Measurements from ENCODE around the gene ENPP3. TPM values are rescaled to one million over a fixed set of nuclear protein-coding genes. Genes with fewer than 3 reads are reported as not detected.

Gene ENPP3
- total and polyA plus RNA-seq, 9 of the 15 experiments (the other 6 are each of a cell fraction or from before 2014, with no cell fraction given): 14.0 to 32.8 (median 21.6) TPM

DNA sequence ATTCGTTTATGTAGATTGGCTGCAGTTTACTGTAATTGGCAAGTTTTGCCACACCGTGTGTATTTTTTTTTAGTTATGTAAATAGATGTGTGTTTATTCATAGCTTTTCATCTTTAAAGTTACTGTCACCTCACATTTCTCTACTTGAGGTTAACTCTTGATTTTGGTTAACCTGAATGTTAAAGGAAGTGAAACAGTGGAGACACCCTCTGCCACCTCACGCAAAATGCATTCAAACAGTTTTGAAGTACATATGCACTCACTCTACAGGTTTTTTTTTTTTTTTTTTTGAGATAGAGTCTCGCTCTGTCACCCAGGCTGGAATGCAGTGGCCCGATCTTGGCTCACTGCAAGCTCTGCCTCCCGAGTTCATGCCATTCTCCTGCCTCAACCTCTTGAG, 46.4 kb downstream of the ENPP3 start:
- BruUV-seq (replicated peaks): no TSS peak
- Histone ChIP-seq H3K79me2 (ENCODE audit: control insufficient read depth, insufficient read depth, low read length) (no peaks in the 10 kb centered on the region), H2AFZ (ENCODE audit: low read depth, low read length) (no peak overlapping the region), H3K4me2 (ENCODE audit: insufficient read depth, low read length) (no peak overlapping the region), H3K9me3 (replicated peaks; ENCODE audit: control insufficient read depth, insufficient read depth, low read depth, low read length) (no peaks in the 10 kb centered on the region), H3K27me3 (ENCODE audit: control insufficient read depth in 2 of 2, insufficient read depth in 2 of 2, low read length in 2 of 2) (no peaks in the 10 kb centered on the region), H3K9me1 (ENCODE audit: control insufficient read depth, insufficient read depth, low read length) (no peaks in the 10 kb centered on the region), H3K36me3 (ENCODE audit: control insufficient read depth, insufficient read depth, low read length) (peaks cover 27% of the 10 kb centered on the region; the same call in 1 of the 3 replicates), H3K4me3 (no peak overlapping the region), H3K4me1 (replicated peaks in 1 of 2; ENCODE audit: control insufficient read depth in 2 of 2, insufficient read depth in 2 of 2, low read length in 2 of 2) (no peaks in the 10 kb centered on the region), H4K20me1 (replicated peaks; ENCODE audit: control insufficient read depth, insufficient read depth, low read length) (no peaks in the 10 kb centered on the region), H3K9ac (ENCODE audit: insufficient read depth in 1 of 2, low read depth in 2 of 2, low read length in 2 of 2) (no peak overlapping the region), H3K27ac (ENCODE audit: extremely low read depth, low read depth, low read length) (no peak overlapping the region)
- CTCF ChIA-PET (ENCODE audit: low intra/inter-chr PET ratio): no interaction called here
- FAIRE-seq: no peak
- no peak for ATAC-seq
- DNase-seq (ENCODE audit: extremely low read depth in 1 of 4, low spot score in 3 of 4): no peak
- POLR2A ChIA-PET: no interaction called here
- in situ Hi-C loops (cut with MboI): no loop called here
- 73% methylated on average over 5 of the region's 6 CpGs for WGBS (ENCODE audit: insufficient coverage, low coverage, missing lambda C conversion rate)
- intact Hi-C loops (cut with micrococcal nuclease): no loop called here
- TF ChIP-seq, protein P1, sequence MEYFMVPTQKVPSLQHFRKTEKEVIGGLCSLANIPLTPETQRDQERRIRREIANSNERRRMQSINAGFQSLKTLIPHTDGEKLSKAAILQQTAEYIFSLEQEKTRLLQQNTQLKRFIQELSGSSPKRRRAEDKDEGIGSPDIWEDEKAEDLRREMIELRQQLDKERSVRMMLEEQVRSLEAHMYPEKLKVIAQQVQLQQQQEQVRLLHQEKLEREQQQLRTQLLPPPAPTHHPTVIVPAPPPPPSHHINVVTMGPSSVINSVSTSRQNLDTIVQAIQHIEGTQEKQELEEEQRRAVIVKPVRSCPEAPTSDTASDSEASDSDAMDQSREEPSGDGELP (CRISPR knock-in tag; IDR thresholded peaks at IDR 0.05; ENCODE audit: borderline replicate concordance): no peak
- TF ChIP-seq RFX7 (CRISPR knock-in tag; IDR thresholded peaks at IDR 0.05) (no peak), ILF3 (IDR thresholded peaks at IDR 0.05; ENCODE audit: borderline replicate concordance) (no peak), ZNF311 (CRISPR knock-in tag; IDR thresholded peaks at IDR 0.05) (no peak), ZNF644 (tag; IDR thresholded peaks at IDR 0.05; ENCODE audit: low read depth) (no peak), STAT5A (IDR thresholded peaks at IDR 0.05; ENCODE audit: borderline replicate concordance, low read length) (no peak), NFYB (IDR thresholded peaks at IDR 0.05; ENCODE audit: extremely low read depth, insufficient read length) (no peak), GABPB2 (CRISPR knock-in tag; conservative IDR thresholded peaks at IDR 0.05) (no peak), TAF1 (IDR thresholded peaks at IDR 0.05; ENCODE audit: control insufficient read depth, extremely low read depth, insufficient read depth, low read length, severe bottlenecking) (no peak), POLR2AphosphoS2 (IDR thresholded peaks at IDR 0.05; ENCODE audit: low read length) (no peak), RCOR1 (IDR thresholded peaks at IDR 0.05; ENCODE audit: borderline replicate concordance in 1 of 2, low read depth in 2 of 2, low read length in 2 of 2) (no peak), RUNX1 (IDR thresholded peaks at IDR 0.05; ENCODE audit: low read depth) (no peak), GATA2 (CRISPR knock-in tag; IDR thresholded peaks at IDR 0.05) (no peak), PHF20 (IDR thresholded peaks at IDR 0.05; ENCODE audit: partially characterized antibody) (no peak), SREBF1 (IDR thresholded peaks at IDR 0.05; ENCODE audit: borderline replicate concordance, low read depth, low read length) (no peak)
- TF ChIP-seq, protein P2, sequence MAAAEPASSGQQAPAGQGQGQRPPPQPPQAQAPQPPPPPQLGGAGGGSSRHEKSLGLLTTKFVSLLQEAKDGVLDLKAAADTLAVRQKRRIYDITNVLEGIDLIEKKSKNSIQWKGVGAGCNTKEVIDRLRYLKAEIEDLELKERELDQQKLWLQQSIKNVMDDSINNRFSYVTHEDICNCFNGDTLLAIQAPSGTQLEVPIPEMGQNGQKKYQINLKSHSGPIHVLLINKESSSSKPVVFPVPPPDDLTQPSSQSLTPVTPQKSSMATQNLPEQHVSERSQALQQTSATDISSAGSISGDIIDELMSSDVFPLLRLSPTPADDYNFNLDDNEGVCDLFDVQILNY (CRISPR knock-in tag; IDR thresholded peaks at IDR 0.05): no peak
- TF ChIP-seq, protein P3, sequence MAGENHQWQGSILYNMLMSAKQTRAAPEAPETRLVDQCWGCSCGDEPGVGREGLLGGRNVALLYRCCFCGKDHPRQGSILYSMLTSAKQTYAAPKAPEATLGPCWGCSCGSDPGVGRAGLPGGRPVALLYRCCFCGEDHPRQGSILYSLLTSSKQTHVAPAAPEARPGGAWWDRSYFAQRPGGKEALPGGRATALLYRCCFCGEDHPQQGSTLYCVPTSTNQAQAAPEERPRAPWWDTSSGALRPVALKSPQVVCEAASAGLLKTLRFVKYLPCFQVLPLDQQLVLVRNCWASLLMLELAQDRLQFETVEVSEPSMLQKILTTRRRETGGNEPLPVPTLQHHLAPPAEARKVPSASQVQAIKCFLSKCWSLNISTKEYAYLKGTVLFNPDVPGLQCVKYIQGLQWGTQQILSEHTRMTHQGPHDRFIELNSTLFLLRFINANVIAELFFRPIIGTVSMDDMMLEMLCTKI (IDR thresholded peaks at IDR 0.05; ENCODE audit: partially characterized antibody): no peak
- TF ChIP-seq, protein P4, sequence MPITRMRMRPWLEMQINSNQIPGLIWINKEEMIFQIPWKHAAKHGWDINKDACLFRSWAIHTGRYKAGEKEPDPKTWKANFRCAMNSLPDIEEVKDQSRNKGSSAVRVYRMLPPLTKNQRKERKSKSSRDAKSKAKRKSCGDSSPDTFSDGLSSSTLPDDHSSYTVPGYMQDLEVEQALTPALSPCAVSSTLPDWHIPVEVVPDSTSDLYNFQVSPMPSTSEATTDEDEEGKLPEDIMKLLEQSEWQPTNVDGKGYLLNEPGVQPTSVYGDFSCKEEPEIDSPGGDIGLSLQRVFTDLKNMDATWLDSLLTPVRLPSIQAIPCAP (CRISPR knock-in tag; IDR thresholded peaks at IDR 0.05; ENCODE audit: borderline replicate concordance): no peak
- TF ChIP-seq, protein P5, sequence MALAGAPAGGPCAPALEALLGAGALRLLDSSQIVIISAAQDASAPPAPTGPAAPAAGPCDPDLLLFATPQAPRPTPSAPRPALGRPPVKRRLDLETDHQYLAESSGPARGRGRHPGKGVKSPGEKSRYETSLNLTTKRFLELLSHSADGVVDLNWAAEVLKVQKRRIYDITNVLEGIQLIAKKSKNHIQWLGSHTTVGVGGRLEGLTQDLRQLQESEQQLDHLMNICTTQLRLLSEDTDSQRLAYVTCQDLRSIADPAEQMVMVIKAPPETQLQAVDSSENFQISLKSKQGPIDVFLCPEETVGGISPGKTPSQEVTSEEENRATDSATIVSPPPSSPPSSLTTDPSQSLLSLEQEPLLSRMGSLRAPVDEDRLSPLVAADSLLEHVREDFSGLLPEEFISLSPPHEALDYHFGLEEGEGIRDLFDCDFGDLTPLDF (CRISPR knock-in tag; IDR thresholded peaks at IDR 0.05): no peak
